Measurements from ENCODE around the gene KRT83. TPM values are rescaled to one million over a fixed set of nuclear protein-coding genes. Genes with fewer than 3 reads are reported as not detected.

Gene KRT83
- total RNA-seq, 4 donors from 2014 or later = 0.22 to 0.46 (median 0.40) TPM; not detected in 1

DNA sequence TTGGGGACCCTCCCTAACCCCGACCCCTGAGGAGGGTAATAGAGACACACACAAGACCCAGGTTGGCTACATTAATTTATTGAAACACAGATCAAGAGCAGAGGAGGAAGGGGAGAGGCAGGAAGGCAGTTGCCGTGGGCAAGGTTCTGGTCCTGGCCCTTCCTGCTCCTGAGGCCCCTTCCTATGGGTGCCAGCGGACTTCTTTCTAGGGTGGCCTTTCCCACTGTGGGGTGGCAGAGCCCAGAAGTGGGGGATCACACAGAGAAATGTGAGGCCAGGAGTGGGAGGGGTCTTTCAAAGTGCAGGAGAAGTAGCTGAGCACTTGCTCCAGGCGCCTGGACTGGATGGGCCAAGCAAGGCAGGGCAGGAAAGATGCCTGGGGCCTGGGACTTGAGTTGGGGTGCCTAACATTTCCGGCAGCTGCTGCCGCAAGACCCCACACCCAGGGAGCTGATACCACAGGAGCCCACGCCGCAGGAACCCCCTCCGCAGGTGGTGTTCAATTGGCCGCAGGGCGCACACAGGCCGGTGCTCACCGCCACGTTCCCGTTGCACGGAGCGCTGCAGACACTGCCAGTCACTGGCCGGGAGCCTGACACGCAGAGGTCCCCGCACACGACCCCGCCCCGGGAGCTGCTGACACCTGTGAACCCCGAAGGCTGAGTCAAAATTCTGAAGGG lies 35.2 kb downstream of the KRT83 start:
- DNase-seq = no peak
- Histone ChIP-seq H3K4me3 (replicated peaks in 1 of 3) (no peak overlapping the region), H3K36me3 (no peaks in the 10 kb centered on the region), H3K9me3 (no peaks in the 10 kb centered on the region), H3K4me1 (peaks cover 10 to 11% of the 10 kb centered on the region in 2 donors), H3K27ac (no peak overlapping the region), H3K27me3 (no peaks in the 10 kb centered on the region)
- intact Hi-C loops (cut with DNase I) = no loop called here
- 83 to 91% methylated on average over 15 to 18 of the region's 24 CpGs for WGBS, 2 donors
- TF ChIP-seq CTCF (IDR thresholded peaks at IDR 0.05) (no peak), POLR2A (IDR thresholded peaks at IDR 0.05) (no peak)

- no peak for TF ChIP-seq POLR2A (IDR thresholded peaks at IDR 0.05)
- TF ChIP-seq CTCF (IDR thresholded peaks at IDR 0.05) = no peak
- H3K9me3 ChIP-seq = no peaks in the 10 kb centered on the region
- WGBS, 2 donors = 93 to 98% methylated on average over 2 of the region's 2 CpGs
- intact Hi-C loops (cut with DNase I) = no loop called here
- DNase-seq = no peak
- H3K27me3 ChIP-seq = no peaks in the 10 kb centered on the region
- no peaks in the 10 kb centered on the region for H3K36me3 ChIP-seq
- H3K4me3 ChIP-seq (replicated peaks in 1 of 3) = no peak overlapping the region
- H3K27ac ChIP-seq = no peak overlapping the region
- H3K4me1 ChIP-seq = peaks cover 15 to 18% of the 10 kb centered on the region in 2 donors
These were observed 35.9 kb downstream of the KRT83 start for GRCh38 chr12:52285172-52285745.

- H3K4me1 ChIP-seq = peaks cover 21 to 24% of the 10 kb centered on the region in 2 donors
- no peak overlapping the region for H3K4me3 ChIP-seq (replicated peaks in 1 of 3)
- H3K36me3 ChIP-seq = no peaks in the 10 kb centered on the region
- H3K27ac ChIP-seq = peak overlapping the region in 1 of 3 donors; percentile 0
- no peaks in the 10 kb centered on the region for H3K27me3 ChIP-seq
- WGBS, 2 donors = 59 to 75% methylated on average over 4 of the region's 4 CpGs
- intact Hi-C loops (cut with DNase I) = no loop called here
- TF ChIP-seq CTCF (IDR thresholded peaks at IDR 0.05) (no peak), POLR2A (IDR thresholded peaks at IDR 0.05) (no peak)
- DNase-seq = no peak
- H3K9me3 ChIP-seq = no peaks in the 10 kb centered on the region
These were observed 36.5 kb downstream of the KRT83 start for GRCh38 chr12:52284562-52285171.

GRCh38 chr12:52280796-52281560 lies 40.2 kb downstream of the KRT83 start:
- TF ChIP-seq CTCF (IDR thresholded peaks at IDR 0.05) (no peak), POLR2A (IDR thresholded peaks at IDR 0.05) (peak in 1 of 2 donors; percentile 42)
- Histone ChIP-seq H3K4me1 (peaks cover 31 to 44% of the 10 kb centered on the region in 2 donors), H3K36me3 (no peaks in the 10 kb centered on the region), H3K27me3 (no peaks in the 10 kb centered on the region), H3K9me3 (no peaks in the 10 kb centered on the region), H3K27ac (peak overlapping the region; percentile 97 to 99 (median 98)), H3K4me3 (replicated peaks in 1 of 3) (no peak overlapping the region)
- peak; percentile 77 to 84 for DNase-seq
- intact Hi-C loops (cut with DNase I) = no loop called here
- WGBS, 2 donors = 38 to 58% methylated on average over 4 of the region's 4 CpGs

All from thyroid gland (tissue), 4 donors.